ENCODE results near the gene MLLT1. TPM values are rescaled to one million over a fixed set of nuclear protein-coding genes. Genes with fewer than 3 reads are reported as not detected.

MLLT1 gene
- total RNA-seq, 1 donor, result 15.9 TPM

- TF ChIP-seq CTCF (IDR thresholded peaks at IDR 0.05; ENCODE audit: extremely low read depth, low read depth, low read length), result no peak
- peak; percentile 65 for DNase-seq (ENCODE audit: insufficient read length, low spot score, missing footprints)
- Histone ChIP-seq H3K79me2 (ENCODE audit: insufficient read depth, low read length) (peaks cover 92% of the 10 kb centered on the region), H2AFZ (ENCODE audit: low read length) (no peak overlapping the region), H3K9me3 (ENCODE audit: low read depth, low read length) (no peaks in the 10 kb centered on the region), H3K27me3 (ENCODE audit: insufficient read depth, low read length) (no peaks in the 10 kb centered on the region), H3K4me1 (ENCODE audit: insufficient read depth, low read length) (peaks cover 48% of the 10 kb centered on the region), H4K20me1 (ENCODE audit: insufficient read depth, low read length) (peaks cover 75% of the 10 kb centered on the region), H3K27ac (ENCODE audit: low read depth, low read length) (no peak overlapping the region), H3K4me3 (ENCODE audit: insufficient read depth, low read length) (no peak overlapping the region), H3K36me3 (ENCODE audit: insufficient read depth, low read length) (peaks cover 5% of the 10 kb centered on the region), H3K4me2 (ENCODE audit: insufficient read depth, low read length) (no peak overlapping the region)
Observed at GRCh38 chr19:6235031-6235951, 44.5 kb downstream of the MLLT1 start.

DNA sequence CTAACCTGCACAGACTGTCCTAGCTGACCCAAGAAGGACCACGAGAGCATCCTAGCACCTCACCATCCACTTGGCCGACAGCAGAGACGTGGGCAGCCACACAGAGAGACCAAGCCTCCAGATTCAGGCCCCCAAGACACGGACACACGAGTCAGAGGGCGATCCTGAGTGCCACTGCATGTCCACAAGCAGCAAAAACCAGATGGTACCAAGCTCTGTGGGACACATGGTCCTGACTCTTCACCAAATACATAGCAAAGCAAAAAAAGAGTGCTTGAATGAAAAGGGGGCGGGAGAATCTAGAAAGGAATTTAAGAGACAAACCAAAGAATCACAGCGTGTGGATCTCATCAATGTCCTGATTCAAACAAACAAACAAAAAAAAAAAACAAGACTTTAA is 45.2 kb downstream of the MLLT1 start:
- peaks cover 70% of the 10 kb centered on the region for H4K20me1 ChIP-seq (ENCODE audit: insufficient read depth, low read length)
- DNase-seq (ENCODE audit: insufficient read length, low spot score, missing footprints), result no peak
- peaks cover 10% of the 10 kb centered on the region for H3K36me3 ChIP-seq (ENCODE audit: insufficient read depth, low read length)
- no peak overlapping the region for H3K27ac ChIP-seq (ENCODE audit: low read depth, low read length)
- H3K4me2 ChIP-seq (ENCODE audit: insufficient read depth, low read length), result no peak overlapping the region
- no peaks in the 10 kb centered on the region for H3K9me3 ChIP-seq (ENCODE audit: low read depth, low read length)
- H3K79me2 ChIP-seq (ENCODE audit: insufficient read depth, low read length), result peaks cover 92% of the 10 kb centered on the region
- H3K27me3 ChIP-seq (ENCODE audit: insufficient read depth, low read length), result no peaks in the 10 kb centered on the region
- H3K4me3 ChIP-seq (ENCODE audit: insufficient read depth, low read length), result no peak overlapping the region
- H2AFZ ChIP-seq (ENCODE audit: low read length), result no peak overlapping the region
- no peak for TF ChIP-seq CTCF (IDR thresholded peaks at IDR 0.05; ENCODE audit: extremely low read depth, low read depth, low read length)
- H3K4me1 ChIP-seq (ENCODE audit: insufficient read depth, low read length), result peaks cover 45% of the 10 kb centered on the region

- Histone ChIP-seq H4K20me1 (ENCODE audit: insufficient read depth, low read length) (peaks cover 66% of the 10 kb centered on the region), H3K27me3 (ENCODE audit: insufficient read depth, low read length) (no peaks in the 10 kb centered on the region), H3K36me3 (ENCODE audit: insufficient read depth, low read length) (peaks cover 10% of the 10 kb centered on the region), H3K79me2 (ENCODE audit: insufficient read depth, low read length) (peaks cover 92% of the 10 kb centered on the region), H2AFZ (ENCODE audit: low read length) (no peak overlapping the region), H3K9me3 (ENCODE audit: low read depth, low read length) (no peaks in the 10 kb centered on the region), H3K27ac (ENCODE audit: low read depth, low read length) (peak overlapping the region; percentile 65), H3K4me2 (ENCODE audit: insufficient read depth, low read length) (peak overlapping the region; percentile 60), H3K4me3 (ENCODE audit: insufficient read depth, low read length) (no peak overlapping the region), H3K4me1 (ENCODE audit: insufficient read depth, low read length) (peaks cover 39% of the 10 kb centered on the region)
- no peak for TF ChIP-seq CTCF (IDR thresholded peaks at IDR 0.05; ENCODE audit: extremely low read depth, low read depth, low read length)
- peak; percentile 92 for DNase-seq (ENCODE audit: insufficient read length, low spot score, missing footprints)
Observed at GRCh38 chr19:6233827-6234511, 45.8 kb downstream of the MLLT1 start.

Measured in osteoblast (primary cell).